NCI-H1105 (cell line): Measurements from ENCODE around the gene GPRIN3.

Source experiments
- DNase-seq: peaks from one replicate; lab custom pipeline; 2025; lab: John Stamatoyannopoulos, UW

GPRIN3 gene

GRCh38 chr4:89307446-89308160 lies at the start of gene GPRIN3:
Gene GPRIN3 (minus strand): TSS chr4:89307800. CDS start chr4:89250110, 57,690 bp downstream.
- DNase-seq: peak; percentile 13

GRCh38 chr4:89357340-89357739 lies 49.7 kb upstream of the GPRIN3 start:
- no peak for DNase-seq

DNA sequence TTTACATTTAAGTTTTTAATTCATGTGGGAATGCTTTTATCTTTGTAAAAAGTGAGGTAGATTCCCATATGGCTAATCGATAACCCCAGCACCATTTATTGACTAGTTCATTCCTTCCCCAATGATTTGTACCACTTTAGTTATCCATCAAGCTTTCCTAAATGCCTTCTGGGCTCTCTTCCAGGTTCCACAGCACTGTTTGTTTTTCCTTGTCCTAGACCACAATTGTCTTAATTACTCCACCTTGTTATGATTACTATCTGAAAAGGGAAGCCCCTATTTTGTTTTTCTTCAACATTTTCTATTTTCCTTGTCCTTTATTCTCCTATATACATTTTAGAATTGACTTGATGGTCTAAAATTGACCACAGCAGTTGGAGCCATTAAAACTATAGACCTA lies 48.5 kb upstream of the GPRIN3 start:
- peak; percentile 61 for DNase-seq

DNA sequence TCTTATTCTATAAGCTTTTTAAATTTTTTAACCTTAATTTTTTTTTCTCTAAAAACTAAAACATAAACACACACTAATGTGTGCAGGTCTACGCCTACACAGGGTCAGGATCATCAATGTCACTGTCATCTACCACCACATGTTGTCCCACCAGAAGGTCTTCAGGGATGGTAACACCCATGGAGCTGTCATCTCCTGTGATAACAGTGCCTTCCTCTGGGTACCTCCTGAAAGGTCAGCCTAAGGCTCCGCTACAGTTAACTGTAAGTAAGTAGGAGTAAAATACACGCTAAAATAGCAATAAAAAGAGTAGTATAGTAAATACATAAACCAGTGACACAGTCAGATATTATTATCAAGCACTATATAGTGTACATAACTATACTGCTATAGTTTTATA lies 45.9 kb upstream of the GPRIN3 start:
- DNase-seq: no peak

GRCh38 chr4:89352541-89352940 lies 44.9 kb upstream of the GPRIN3 start:
- DNase-seq: no peak

- no peak for DNase-seq
Observed at GRCh38 chr4:89351201-89351600, 43.6 kb upstream of the GPRIN3 start.

DNA sequence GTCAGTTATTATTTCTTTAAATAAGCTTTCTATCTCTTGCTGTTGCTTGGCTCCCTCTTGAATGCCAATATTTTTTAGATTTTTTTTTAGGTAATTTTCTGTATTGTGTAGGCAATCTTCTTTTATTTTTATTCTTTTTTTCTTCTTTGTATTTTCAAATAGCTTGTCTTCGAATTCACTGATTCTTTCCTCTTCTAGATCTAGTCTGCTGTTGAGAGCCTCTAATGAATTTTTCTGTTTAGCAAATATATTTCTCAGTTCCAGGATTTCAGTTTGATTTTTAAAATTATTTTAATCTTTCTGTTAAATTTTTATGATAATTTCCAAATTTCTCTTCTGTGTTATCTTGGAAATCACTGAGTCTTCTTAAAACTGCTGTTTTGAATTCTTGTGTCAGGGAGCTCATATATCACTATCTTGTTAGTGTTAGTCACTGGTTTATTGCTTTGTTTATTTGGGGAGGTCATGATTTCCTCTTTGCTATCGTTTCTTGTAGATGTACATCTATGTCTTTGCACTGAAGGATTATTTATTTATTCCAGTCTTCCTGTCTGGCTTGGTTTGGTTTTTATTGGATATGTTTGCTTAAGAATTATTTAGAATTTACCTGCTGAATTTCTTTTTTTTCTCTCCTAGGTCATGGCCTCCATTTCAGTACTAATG lies 39.9 kb upstream of the GPRIN3 start:
- no peak for DNase-seq

GRCh38 chr4:89344571-89344970 lies 37.0 kb upstream of the GPRIN3 start:
- no peak for DNase-seq

GRCh38 chr4:89338206-89338605 lies 30.6 kb upstream of the GPRIN3 start:
- DNase-seq: no peak

DNA sequence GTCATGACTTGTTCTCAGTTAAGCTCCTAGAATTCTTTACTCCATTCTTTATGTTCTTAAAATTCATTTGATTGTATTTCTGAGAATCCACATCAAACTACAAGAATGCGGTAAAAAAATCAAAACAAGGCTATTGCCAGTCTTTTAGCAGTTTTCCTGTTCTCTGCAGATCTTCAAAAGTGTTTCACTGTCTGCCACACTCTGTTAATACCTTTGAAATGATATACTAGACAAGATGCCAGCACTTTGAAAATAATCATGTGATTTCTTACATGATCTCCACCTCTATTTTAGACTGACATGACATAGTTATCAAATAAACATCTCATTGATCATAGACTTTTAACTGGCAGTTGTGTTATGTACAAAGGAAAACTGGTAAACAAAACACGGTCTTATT lies 30.1 kb upstream of the GPRIN3 start:
- no peak for DNase-seq

- no peak for DNase-seq
Observed at GRCh38 chr4:89336818-89337420, 29.3 kb upstream of the GPRIN3 start.

- no peak for DNase-seq
Observed at GRCh38 chr4:89334830-89335229, 27.2 kb upstream of the GPRIN3 start.

DNA sequence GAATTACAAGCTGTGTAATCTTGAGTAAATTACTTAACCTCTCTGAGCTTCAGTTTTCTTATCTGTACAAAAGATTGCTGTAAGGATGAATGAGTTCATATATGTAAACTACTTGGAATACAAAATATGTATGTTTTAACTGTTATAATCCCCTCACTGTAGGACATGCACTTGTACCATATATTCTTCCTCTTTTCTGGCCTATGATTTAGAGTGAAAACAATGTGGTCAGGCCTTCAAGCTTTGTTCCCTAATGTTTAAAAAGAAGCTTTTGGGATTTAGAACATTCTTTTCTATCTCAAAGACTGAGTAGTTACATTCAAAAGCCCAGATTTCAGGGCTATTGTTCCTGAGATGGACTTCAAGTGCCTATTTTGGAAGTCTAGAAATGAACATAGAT lies 26.7 kb upstream of the GPRIN3 start:
- DNase-seq: no peak

DNA sequence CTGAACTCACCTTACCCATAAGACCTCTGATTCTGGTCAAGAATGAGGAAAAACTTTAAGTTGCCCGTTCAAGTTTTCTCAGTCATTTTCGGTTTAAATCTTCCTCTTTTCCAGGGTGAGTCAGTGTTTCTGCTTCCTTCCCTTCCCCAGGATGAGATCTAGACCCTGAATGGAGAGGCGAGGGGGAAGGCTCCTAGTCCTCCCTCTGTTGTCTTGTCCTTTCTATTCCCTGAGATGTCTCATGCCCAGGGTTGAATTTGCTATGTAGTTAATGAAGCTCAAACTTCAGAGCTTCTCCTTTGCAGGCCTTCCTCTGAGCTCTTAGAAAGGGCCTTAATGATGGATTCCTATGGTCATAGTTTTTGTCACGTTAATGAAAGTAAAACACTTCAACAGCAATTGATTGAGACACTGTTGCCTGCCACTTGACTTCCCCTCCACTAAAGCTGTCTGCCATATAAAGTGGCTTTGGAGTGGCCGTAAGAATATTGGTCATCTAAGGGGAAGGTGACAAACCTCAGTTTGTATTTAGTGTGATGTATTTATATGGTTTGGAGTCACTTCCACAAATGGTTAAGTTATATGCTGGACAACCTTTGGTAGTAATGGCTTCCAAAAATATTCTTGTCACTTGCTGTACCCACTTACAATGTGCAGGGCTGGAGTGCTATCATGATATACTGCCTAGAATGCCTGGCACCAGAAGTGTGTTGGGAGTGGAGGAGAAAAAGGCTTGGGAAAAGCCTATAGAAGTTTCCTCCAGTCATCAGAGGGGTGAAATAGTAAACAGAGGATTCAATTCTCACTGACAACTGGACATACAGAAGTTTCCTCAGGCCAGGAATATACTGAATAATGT lies 24.3 kb upstream of the GPRIN3 start:
- no peak for DNase-seq

- DNase-seq: no peak
Observed at GRCh38 chr4:89331197-89331596, 23.6 kb upstream of the GPRIN3 start.

DNA sequence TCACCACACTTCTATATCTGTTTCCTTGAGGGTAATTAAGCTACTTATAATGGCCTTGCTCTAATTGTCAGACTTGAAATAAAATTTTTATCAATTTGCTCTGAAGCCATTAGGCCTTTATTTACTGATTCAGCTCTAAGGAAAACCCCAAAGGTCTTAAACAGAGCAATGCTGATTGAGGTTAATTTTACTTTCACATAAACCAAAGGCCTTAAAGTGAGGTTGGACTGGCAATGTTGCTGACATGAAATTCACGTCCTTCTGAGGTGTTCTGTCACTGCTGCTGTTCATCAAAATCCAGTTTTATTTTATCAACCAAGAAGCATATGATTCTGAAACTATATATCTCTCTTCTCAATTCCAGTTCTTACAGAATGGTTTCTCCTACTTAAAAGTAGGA lies 21.7 kb upstream of the GPRIN3 start:
- DNase-seq: no peak

GRCh38 chr4:89324671-89325070 lies 17.1 kb upstream of the GPRIN3 start:
- no peak for DNase-seq

DNA sequence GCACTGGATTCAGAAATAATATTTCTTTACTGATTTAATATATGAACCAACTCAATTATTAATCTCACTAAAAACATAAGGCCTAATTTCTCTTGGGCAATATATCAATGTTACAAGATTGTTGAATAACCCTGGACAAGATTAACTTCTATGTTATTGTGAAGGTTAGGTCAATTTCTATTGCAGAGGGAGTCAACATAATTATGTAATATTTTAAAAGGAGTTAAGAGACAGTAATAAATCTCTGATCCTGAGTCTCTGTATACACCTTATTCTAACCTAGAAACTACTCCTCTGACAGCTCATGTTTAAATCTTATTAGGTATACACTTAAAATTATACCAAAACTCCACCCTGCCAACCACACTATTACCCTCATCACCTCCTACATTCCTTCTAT lies 15.1 kb upstream of the GPRIN3 start:
- DNase-seq: no peak

DNA sequence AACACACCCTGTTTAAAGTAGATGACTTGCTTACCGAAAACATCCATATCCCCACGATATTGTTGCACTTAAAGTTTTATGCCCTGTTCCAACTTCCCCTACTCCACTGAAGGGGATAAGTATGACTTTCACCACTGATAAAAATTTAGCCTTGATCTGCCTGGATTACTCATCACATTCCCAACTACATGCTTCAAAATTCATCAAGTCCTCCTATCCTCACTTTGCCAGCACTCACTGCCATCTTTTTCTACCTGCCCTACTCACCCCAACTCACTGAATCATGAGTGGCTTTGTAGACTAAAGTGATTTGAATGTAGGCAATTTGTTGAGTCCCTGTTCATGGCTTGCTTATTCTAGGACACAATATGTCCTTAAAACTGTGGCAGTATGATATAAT lies 12.2 kb upstream of the GPRIN3 start:
- no peak for DNase-seq

GRCh38 chr4:89316931-89317366 lies 9.3 kb upstream of the GPRIN3 start:
- no peak for DNase-seq

DNA sequence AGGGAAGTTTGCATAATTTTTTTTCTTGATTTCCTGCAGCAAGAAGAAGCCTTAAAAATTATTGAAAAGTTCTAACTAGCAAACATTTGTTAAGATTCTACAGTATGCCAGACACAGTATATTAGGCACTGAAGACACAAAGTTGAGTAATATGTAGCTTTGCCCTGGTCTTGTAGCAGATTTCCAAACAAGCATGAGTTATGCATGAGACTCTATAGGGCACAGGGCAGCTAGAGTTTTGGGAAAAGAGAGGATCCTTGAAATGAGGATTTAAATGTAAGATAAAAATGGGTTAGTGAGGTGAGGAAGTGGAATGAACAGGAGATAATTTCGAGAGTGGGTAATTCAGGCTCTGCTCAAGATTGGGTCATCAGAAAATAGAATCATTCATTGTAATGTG lies 8.6 kb upstream of the GPRIN3 start:
- no peak for DNase-seq

DNA sequence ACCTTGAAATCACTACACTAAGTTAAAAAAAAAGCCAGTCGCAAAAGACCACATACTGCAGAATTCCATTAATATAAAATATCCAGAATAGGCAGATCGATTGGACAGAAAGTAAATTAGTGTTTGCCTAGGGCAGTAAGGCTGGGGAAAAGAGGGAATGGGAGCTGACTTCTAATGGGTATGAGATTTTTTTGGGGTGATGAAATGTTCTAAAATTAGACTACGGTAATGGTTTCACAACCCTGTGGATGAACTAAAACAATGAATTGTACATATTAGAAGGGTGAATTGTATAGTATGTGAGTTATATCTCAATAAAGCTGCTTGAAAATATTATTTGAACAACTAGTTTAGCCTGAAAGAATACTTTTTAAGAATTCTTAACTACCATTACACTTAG lies 6.7 kb upstream of the GPRIN3 start:
- no peak for DNase-seq
